NCI-H345 (cell line): ENCODE results near the gene MEGF6.

Experiments
- DNase-seq: peaks from one replicate; lab custom pipeline; 2025; lab: John Stamatoyannopoulos, UW

The MEGF6 gene

DNA sequence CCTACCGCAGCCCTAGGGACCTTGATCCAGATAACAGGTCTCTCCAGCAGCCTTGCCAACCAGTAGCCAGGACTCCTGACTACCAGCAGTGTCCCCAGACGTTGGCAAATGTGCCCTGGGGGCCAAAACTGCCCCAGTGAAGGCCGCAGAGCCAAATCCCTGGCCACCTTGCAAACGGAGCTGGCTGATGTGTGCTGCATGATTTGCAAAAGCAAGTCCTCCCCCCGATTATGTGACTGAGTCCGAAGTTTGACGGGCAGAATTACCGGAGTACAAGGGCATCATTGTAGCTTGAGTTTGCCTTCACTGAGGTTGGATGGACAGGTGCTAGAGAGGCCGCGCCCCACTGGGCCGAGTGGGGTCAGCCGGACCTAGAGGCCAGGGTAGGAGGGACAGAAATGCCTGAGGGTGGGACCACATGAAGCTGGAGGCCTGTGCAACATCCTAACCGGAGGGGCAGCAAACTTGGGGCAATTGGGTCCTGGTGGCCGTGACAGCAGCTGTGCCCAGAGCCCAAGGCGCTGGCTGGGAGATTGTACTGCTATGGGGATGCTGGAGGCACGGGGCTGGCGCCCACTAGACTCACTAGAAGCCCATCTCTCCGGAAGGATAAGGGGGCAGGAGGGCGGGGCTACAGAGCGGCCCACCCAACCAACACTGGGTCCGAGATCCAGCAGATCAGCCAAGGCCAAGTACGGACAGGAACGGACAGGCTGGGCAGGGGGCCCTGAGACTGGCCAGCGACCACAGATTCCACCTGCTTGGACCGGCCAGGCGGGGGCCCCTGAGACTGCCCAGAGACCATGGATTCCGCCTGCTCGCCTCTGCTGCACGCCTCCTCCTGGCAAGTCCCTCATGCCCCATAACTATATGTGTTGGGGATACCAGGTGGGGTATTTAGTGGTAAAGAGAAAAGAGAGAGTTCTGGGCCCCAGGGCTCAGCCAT is 154.1 kb downstream of the MEGF6 start:
- DNase-seq: no peak

DNA sequence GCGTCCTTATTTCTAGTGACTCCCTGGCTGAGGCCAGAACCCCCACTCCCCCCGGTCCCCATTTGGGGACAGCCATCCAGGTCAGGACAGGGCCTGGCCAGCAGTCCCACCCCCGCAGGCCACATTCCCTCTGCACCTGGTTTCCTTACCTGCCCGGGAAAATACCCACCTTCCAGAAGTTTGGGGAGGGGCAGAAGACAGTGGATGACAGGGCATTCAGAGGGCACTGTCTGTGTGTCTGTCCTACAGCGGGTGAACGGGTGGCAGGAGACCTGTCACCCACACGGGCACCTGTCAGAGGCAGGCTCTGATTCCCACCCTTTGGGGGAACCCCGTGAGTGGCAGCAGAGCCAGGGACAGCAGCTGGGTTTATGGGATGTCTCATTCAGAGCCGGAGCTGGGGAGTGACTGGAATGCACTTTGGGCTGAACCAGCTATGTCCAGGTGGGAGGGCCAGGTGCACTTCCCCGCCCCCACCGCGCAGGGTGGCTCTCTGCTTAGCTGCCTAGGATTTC is 154.8 kb downstream of the MEGF6 start:
- no peak for DNase-seq

- no peak for DNase-seq
Observed at GRCh38 chr1:3455670-3456448, 155.4 kb downstream of the MEGF6 start.

- DNase-seq: peak; percentile 64
Observed at GRCh38 chr1:3454811-3455618, 156.3 kb downstream of the MEGF6 start.

DNA sequence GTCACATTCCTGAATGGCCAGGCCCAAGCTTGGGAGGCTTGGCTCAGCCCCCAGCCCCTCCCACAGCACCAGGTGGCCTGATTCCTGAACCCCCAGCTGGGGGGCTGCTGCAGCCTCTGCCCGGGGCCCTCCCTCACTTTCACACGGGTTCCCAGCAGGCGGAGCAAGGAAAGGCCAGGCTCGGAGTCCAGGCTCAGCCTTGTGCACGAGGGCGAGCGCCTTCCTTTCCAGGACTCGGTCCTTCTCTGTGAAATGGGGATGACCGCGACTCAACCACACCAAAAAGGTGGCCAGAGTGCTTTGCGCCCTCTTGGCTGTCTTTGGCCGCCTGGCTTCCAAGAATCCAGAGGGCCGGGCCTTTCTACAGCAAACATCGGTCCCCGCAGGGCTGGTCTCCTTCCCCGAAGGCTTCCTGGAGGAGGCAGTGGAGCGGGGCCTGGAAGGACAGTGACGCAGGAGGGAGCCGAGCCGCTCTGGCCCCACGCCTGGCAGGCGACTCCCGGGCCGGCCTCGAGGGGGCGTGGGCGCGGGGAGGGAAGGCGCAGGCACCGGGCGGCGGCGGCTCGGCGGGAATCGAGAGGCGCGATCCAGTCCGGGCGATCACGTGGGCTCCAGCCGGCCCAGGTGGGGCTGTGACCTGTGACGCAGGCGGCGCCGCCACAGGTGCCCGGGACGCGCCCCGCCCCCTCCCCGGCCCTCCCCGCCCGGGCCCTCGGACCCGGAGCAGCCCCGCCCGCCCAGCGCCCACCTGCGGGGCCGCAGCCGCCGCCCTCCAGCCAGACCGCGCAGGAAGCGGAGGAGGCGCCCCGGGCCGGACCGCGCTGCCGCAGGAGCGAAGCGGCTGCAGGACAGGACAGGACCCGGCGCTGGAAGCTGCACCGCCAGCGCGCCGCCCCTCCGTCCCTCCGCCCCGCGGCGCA is 157.2 kb downstream of the MEGF6 start, which contains the start of gene ARHGEF16:
Gene ARHGEF16 (plus strand): TSS at position 775 of the 920 bp plus-strand sequence. CDS start 8,420 bp downstream, outside the sequence.
- peak; percentile 89 for DNase-seq

- DNase-seq: peak; percentile 79
Observed at GRCh38 chr1:3453203-3453761, 158.0 kb downstream of the MEGF6 start.

DNA sequence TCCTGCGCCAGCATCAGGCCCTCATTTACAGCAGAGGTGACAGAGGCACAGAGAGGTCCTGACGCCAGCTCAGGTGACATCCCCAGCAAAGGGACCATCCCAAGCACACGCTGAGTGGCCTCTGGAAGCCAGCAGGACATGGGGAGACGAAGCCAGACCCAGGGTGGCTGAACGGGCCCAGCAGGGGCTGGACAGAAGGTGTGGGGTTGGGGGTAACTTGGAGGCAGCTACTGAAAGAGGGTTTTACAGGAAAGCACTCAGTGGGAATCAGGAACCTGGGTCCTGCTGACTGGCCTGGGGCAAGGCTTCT is 158.5 kb downstream of the MEGF6 start:
- DNase-seq: no peak

DNA sequence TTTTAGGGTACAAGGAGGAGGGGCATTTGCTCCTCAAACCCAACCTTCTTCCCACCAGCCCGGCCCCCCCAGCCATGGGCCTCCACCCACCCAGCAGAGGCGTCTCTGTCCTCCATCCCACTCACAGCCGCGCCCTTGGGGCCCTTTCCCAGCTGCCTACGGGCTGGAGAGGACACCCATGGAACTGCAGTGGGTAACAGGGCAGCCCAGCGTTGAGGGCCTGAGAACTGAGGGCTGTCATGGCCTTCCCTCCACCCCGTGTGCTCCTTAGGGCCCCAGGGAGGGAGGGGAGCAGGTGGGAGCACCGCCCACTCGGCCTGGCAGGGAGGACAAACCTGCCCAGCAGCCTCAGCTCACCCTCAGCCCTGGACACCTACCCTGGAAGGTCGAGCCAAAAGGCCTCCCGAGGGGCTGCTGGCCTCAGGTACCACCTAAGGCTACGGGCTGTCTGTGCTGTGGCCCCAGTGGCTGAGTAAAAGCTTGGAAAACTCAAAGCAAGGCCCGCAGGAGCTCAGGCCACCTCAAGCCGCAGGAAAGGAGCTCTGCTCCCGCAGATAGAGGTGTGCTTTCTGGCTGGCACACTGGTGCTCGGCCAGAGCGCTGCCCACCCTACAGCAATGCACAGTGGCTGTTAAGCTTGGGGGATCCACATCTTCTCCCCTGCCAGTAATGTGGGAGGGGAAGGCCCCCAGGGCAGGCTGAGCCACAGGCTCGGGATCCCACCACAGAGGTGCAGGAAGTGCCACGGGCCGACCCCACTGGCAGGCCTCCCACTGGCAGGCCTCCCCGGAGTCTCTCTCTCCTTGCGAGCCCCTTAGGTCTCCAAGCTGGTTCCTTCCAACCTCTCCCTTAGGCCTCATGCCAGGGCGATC is 159.1 kb downstream of the MEGF6 start:
- DNase-seq: no peak

GRCh38 chr1:3450983-3451382 is 160.3 kb downstream of the MEGF6 start:
- no peak for DNase-seq

DNA sequence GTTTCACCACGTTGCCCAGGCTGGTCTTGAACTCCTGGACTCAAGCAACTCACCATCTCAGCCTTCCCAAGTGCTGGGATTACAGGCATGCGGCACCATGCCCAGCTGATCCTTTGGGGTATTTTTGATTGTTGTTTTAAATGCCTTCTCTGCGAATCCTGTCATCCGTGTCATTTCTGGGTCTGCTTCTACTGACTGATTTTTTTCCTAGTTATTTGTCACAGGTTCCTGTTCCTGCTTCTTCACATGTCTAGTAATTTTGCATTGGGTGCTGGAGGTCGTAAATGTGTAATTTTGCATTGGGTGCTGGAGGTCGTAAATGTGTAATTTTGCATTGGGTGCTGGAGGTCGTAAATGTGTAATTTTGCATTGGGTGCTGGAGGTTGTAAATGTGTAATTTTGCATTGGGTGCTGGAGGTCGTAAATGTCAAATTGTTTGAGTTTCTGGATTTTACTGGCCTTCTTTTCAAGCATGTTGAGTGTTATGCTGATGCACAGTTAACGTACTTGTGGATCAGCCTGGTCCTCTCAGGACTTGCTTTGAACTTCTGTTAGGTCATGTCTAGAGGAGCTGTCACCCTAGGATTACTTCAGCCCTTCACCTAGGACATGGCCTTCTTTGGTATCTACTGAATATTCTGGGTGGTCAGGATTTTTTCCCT is 161.0 kb downstream of the MEGF6 start:
- no peak for DNase-seq

- DNase-seq: no peak
Observed at GRCh38 chr1:3444736-3445135, 166.6 kb downstream of the MEGF6 start.

DNA sequence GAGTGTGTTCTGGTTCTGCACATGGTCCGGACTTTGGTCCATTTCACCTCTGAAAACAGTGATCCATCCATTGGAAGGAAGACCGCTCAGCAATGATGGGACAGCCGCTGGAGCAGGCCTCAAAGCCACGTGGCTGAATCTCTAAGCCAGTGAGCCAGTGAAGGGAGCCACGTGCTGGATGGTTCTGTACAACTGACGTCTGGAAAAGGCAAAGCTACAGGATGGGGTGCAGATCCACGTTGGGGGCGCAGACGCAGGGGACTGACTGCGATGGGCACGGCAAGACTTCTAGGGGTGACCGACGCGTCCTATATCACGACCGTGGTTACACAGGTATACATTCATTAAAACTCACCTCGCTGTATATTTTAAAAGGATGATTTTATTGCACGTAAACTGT is 167.0 kb downstream of the MEGF6 start:
- DNase-seq: no peak

DNA sequence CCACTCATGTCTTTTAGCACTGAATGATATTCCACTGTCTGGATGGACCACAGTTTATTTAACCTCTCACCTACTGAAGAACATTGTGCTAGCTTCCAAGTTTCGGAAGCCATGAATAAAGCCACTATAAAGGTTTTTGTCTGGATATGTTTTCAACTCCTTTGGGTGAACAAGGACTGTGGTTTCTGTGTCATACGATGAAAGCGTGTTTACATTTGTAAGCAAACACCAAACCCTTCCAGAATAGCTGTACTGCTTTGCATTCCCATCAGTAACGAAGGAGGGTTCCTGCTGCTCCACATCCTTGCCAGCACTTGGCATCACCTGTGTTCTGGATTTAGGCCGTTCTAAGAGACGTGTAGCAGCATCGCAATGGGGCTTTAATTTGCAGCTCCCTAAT is 167.5 kb downstream of the MEGF6 start:
- no peak for DNase-seq

DNA sequence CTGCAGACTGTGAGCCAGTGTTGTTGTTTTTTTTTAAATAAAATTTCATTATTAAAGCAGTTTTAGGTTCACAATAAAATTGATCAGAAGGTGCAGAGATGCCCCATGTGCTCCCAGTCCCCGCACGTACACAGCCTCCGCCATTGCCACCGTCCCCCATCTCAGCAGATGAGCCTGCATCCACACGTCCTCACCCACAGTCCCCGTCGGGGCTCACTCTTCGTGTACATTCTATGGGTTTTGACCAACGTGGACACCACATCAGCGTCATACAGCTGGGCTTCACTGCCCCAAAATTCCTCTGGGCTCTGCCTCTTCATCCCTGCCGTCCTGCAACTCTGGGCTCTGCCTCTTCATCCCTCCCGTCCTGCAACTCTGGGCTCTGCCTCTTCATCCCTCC is 168.4 kb downstream of the MEGF6 start:
- DNase-seq: no peak

DNA sequence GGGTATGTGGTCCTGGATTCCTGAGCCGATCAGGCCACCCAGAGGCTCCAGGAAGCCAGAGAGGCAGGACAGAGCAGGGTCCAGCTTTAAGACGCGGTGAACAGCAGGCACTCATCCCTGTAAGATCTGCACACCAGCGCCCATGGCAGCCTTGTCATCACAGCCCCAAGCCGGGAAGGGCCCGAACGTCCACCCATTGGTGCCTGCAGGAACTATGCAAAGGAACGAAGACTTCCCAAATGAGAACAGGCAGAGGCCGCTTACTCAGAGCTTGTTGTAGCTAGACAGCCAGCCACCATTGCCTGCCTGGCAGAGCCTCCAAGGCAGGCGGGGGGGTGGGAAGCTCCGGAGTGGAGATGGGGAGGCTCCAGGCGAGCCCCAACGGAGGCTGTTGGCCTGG is 169.0 kb downstream of the MEGF6 start:
- DNase-seq: no peak

- DNase-seq: no peak
Observed at GRCh38 chr1:3441880-3442279, 169.4 kb downstream of the MEGF6 start.

GRCh38 chr1:3441410-3441847 is 169.9 kb downstream of the MEGF6 start:
- no peak for DNase-seq

- no peak for DNase-seq
Observed at GRCh38 chr1:3440711-3441409, 170.4 kb downstream of the MEGF6 start.
